Stimulated activated CD8-positive, alpha-beta memory T cell treated with anti-CD3 and anti-CD28 coated beads, Interleukin-4, amount 100 ng/mL, for 48 hours (primary cell): ENCODE results near the gene ERC2.
"Not testable (repeated sequence)": the region's sequence is repeated elsewhere in the genome, so short reads cannot be mapped to it uniquely, and the experiment has no call there.

ENCODE experiments used
- DNase-seq: peaks from one replicate; pipeline ENCODE4 v3.0.0-alpha.2; 2020

Gene ERC2

DNA sequence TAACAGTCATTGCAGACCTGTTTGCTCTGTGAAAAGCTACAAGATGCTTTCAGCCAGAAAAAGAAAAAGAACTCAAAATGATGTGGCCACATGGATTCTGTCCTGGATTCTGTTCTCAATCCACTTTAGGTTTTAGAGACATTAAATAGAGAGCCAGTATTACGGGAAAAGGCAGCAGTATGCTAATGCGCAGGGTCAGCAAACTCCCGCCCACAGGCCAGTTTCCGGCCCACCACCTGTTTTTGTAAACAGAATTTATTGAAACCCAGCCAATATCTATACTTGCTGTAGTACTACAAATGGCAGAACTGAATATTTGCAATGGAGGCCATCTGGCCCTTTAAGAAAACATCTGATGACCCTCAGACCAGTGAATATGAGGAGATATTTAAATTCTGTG lies 416.1 kb downstream of the ERC2 start:
- no peak for DNase-seq

DNA sequence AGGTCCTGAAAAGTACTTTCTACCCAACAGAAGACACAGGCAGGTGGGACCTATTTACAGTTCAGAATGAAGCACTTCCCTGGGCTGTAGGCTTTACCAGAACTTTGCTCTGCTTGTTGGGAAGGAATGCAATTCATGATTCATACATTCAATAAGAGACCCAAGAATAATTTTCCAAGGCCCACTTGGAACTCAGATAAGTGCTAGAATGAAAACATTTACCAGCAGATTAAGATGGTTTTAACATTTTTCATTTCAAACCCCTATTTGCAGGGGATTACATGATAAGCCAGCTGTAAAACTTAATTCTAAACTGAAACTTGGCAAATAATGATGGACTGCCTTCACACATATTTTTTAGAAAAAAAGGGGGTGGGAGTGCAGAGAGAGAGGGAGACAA lies 417.2 kb downstream of the ERC2 start:
- no peak for DNase-seq

DNA sequence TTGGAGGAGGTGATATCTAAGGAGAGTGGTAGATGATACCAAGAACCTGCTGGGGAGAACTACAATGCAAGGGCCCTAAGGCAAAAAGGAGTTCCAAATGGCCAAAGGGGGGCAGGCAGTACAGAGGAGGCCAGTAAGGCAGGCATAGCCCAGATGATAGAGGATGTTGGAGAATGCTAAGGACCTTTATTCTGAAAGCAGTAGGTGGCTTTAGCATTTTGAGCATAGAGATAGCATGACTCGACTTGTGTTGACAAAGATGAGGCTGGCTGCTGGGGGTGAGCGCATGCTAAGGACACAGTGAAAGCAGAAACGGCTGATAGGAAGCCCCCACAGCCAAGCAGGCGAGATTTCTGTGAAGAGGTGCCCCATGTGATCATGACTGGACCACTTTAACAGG lies 419.3 kb downstream of the ERC2 start:
- no peak for DNase-seq

DNA sequence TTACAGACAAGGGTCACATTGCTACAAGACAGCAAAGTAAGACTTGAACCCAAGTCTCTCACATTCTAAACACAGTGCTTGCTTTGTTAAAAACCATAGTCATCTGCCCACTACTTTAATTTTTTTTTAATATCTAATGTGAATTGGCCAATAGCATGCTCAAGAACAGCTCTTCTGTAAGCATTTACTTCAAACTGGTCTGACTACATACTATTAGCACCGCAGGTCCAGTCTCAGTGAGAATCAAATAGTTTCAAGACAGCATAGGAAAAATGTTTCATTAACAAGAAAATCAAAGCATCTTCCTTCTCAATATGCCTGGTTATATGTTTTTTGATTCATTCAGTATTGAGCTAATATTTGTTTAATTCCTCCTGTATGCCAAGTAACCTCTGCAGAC lies 419.9 kb downstream of the ERC2 start:
- DNase-seq, result no peak

DNA sequence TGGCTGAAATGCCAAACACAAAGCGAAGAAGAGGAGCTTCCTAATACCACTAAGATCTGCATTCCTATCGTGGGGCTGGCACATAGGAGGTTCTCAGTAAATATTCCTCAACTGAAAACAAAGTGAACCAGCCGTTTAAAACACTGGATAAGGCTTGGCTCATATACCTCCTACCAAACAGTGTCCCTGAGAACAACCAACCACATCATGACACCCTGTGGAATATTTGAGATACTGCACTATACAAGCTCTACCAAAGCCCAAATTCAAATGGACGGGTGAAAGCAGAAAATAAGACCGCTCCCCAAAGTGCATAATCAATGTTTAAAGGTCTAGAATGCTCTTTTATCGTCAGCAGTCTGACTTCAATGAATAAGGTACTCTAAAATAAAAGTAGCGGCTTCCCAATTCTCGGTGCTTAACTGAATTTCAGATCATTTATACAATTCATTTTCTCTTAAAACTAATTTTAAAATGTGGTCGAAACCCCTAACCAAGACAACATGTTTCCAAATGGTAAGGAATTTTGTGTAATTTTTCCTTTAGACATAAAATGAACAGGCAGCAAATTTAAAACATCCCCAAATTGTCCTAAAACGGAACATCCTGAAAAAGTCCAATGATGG lies 425.8 kb downstream of the ERC2 start:
- DNase-seq, result no peak

DNA sequence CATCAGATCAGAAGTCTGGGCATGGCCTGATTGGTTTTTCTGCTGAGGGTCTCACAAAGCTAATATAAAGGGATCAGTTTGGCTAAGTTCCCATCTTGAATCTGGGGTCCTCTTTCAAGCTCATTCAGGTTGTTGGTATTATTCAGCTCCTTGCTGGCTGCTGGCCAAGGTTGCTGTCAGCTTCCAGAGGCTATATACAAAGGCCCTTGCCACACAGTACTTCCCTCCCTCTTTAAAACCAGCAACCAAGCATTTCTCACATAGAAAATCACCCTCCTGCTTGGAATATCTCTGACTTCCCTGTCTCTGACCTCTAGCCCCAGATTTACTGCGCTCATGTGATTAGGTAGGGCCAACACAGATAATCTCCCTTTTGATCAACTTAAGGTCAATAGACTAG lies 442.9 kb downstream of the ERC2 start:
- DNase-seq, result no peak

DNA sequence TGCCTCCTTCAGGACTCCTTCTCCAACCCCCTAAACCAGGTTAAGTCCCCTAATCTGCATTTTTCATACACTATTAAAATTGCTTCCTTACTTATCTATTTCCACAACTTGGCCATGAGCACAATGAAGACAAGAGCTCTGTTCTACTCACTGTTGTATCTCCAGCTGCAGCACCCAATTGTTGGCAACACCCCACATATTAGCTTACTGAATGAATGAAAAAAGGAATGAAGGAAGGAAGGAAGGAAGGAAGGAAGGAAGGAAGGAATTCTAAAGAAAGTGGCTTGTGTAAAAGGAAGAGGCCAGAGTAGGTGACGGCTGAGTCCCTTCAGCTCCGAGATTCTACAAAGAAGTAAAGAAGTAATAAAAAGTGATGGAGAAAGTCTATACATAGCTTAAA lies 444.7 kb downstream of the ERC2 start:
- no peak for DNase-seq

DNA sequence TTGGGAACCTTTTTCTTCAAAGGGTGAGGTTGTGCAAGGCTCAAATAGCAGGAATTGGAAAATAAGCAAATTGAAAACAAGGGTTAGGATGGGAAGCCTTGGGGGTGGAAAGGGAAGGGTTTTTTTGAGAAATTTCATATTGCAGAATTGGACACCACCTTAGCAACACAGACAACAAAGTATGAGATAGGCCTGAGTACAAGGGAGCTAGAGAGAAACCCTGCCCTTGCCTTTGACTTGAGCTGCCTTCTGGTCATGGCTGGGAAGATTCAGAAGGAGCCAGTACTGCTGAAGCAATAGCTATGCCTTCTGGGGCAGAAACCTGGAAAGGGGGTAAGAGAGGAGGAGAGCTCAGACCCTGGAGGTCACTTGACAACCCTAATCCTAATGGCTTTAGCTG lies 445.6 kb downstream of the ERC2 start:
- DNase-seq, result no peak

DNA sequence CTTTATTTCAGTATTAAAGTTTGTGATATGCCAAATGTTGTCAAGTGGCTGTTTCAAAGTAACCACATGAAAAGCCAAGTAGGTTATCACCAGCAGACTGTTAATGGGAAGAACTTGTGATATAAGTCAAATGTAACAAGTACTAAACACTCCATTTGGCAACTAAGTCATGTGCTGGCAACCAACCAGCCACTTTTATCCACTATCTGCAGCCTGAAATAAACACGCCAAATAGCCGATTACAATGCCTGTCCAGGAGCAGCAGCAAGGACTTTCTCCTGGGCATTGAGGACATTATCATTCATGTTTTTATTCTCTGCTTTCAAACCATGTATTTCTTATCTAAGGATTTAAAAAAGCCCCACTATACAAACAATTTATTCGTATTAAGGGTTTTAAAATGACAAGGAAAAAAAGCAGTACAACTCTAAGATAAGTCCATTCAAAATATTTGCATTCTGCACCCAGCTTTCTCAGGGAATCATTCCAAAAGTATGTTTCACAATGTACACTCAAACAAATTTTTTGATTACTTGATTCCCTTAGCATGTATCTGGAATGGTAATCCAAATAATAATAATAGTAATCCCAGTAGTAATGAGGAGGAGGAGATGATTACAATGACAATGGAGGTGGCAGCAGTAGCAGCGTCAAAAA lies 448.6 kb downstream of the ERC2 start:
- no peak for DNase-seq

DNA sequence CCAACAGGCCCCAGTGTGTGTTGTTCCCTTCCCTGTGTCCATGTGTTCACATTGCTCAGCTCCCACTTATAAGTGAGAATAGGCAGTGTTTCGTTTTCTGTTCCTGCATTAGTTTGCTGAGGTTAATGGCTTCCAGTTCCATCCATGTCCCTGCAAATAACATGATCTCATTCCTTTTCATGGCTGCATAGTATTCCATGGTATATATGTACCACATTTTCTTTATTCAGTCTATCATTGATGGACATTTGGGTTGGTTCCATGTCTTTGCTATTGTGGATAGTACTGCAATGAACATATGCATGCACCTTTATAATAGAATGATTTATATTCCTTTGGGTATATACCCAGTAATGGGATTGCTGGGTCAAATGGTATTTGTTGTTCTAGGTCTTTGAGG lies 452.9 kb downstream of the ERC2 start:
- not testable (repeated sequence) for DNase-seq

DNA sequence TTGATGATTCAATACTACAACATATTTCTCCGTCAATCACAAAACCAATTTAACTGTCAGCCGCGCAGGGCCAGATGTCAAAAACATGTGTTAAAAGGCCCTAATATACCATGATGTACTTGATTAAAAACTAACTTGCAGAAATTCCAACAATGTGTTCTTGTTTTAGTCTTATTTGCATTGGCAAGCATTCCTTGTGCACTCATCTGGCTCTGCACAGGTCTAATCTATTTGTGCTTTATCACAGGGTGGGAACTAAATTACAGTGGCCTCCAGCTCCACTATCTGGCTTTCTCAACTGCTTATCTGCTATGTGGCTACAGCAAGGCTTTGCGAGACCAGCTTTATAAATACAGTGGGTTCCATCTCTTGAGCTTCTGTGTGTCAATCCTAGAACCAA lies 455.5 kb downstream of the ERC2 start:
- DNase-seq, result no peak

DNA sequence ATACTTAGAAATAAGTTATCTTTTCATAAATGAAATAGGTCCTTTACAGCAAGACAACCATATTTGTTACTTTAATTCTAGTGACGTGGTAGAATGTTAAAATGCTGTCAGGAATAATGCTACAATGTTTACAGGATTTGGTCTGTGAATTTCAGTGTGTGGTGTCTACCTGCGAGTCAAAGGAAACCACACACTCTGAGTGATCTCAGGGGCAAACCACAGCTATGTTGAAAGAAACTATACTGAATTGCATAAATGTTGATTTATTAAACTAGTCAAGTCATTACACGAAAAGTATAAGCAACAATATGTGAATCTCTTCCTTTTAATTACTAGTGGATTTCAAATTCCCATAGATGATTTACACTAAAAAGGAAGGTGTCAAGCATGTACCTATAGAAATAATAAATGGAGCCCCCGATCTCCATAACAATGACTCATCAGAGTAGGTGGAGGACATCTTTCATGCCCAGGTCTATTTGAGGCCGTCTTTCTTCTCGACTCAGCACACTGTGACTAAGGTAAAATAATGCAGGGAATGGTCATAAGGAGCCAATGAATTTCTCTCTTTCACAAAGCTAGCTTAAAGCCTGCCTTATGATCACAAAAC lies 463.0 kb downstream of the ERC2 start:
- DNase-seq, result no peak

DNA sequence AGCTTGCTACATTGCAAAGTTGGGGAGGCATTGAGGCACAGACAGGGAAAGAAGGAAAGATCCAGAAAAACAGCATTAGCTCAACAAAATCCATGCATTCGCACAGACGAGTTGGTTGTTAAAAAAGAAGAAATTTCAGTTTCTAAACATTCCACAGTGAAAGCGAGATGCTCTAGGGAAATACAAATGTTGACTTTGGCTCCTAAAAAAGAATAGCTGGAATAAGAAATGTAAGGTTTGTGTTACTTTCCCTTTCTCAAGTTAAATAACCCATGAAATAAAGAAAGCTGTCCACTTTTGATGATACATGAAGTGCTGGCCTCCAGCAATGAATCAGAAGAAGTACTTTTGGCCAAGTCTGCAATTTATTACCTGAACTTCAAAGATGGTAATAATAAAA lies 465.1 kb downstream of the ERC2 start:
- no peak for DNase-seq

DNA sequence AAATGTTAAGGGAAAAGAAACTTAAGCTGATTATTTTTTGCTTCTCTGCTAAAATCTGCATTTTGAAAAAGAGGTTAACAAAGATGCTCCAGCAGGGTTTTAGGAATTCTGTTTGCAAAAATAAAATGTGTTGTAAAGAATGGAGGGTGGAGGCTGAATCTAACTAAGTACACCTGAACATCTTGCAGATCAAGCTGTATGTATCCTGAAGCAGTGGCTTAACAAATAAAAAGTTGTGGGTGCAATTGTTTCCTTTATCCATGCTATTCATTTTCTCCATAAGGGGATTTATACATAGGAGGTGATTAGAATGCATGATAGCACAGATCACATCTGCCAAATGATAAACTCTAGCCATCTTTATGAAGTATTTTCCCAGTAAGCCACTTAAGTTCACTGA lies 466.3 kb downstream of the ERC2 start:
- DNase-seq, result no peak

DNA sequence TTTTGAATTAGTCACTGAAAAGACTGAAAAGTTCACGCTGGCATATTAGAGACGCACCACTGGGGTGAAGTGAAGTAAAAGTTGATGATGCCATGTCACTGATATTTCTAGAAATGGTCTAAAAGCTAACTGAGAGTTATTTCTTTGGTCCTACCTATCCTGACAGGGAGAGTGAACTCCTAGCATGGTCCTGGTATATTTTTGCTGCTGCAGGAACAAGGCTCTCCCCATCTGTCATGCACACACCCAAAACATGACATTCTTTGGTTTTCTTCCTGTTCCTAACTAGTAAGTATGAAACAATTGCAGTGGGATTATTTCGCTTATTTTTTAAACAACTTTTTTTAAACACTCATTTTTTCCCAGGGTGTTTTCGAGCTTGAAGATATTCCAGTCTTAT lies 466.7 kb downstream of the ERC2 start:
- no peak for DNase-seq

DNA sequence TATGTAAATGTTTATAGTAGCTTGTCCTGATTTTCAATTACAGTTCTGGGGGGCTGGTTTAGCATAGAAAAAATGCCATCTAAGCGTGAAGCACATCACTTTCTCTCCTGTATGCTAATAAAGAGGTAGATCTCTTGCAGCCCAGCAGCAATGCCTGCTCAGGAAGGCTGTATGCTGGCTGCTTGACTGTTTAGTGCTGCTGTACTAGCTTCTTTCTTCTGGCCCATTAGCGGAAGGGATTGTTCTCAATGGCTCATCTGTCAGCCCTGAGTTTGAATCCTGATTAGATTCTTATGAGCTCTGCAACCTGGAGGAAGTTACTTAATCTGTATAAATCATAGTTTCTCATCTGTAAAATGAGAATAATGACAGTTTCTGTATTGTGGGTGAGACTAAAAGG lies 478.9 kb downstream of the ERC2 start:
- DNase-seq, result no peak

DNA sequence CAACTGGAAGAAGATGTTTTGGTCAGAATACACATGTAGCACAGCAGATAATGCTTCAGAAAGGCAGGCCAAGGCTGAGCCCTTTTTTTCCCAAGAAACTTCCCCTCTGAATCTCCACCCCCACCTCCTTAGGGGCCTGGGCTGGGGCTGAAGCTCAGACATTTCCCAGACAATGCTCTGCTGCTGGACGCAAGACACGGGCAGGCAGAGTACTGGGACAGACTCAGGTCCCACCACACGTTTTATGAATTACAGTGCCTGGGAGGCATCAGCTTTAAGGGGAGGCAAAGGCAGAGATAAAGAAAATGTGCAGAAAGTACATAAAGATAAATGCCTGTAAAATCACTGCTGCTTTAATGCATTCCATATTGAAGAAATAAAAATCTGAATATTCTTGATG lies 479.4 kb downstream of the ERC2 start:
- DNase-seq, result no peak

DNA sequence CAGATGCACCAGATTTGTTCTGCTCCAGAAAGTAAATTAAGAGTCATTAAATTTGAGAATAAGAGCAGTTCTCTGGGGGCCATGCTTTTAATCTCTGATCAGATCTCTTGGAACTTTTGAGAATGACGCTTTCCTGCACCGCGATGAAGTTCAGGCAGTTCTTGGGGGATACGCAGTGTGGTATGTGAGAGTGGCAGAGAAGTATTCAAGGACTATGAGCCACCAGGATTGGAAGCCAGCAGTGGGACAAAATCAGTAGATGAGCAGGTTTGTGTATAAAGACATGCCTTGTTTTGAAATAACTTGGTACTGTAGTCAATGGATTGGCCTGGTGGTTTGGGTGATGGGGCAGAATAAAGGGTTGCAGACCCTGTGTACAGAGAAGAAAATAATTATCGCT lies 483.6 kb downstream of the ERC2 start:
- DNase-seq, result no peak

DNA sequence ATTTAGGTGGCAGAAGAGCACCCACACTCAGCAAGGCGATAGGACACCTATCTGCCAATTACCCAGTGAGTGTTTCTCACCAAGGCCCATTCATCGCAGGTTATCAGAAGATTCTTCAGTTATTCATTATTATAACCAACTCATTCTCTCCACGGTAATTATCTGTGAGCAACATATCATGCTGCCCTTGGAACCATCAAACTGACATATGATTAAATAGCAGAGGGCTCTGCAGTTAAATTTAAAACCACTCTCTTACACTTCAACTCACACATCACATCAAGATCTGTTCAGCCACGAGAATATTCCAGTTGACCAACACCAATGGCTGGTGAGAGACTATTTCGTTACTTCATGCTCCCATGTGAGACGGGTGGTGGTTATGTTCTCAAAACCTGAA lies 489.3 kb downstream of the ERC2 start:
- no peak for DNase-seq

DNA sequence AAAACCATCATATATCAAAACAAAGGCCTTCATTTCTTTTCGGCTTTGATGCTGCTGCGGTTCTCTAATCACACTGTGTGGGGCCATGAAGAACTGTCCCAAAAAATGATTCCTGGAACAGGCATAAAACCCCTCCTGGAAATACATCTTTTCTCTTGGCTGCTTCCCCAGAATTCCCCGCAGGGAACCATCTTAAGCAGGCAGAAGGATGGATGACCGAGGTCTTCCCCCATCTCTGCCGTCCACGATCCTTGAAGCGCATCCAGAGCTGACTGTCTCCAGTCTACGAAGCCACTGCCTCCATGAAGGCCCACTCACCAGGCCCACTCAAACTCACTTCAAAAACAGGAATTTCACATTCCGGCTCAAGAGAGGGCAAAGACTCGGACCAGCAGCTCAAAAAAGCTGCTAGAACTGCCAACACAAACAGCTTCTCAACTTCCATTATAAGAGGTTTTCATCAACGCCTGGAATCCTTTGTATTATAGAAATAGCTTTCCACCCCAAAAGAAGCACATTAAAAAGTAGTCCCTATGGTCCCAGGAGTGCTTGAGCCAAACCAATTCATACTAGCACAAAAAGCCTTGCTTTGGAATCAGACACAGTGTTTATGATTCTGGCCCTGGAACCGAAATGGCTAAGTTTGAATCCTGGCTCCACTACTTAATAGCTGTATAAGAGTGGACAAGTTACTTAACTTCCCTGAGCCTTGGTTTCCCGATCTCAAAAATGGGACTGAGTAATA lies 493.7 kb downstream of the ERC2 start:
- DNase-seq, result no peak

DNA sequence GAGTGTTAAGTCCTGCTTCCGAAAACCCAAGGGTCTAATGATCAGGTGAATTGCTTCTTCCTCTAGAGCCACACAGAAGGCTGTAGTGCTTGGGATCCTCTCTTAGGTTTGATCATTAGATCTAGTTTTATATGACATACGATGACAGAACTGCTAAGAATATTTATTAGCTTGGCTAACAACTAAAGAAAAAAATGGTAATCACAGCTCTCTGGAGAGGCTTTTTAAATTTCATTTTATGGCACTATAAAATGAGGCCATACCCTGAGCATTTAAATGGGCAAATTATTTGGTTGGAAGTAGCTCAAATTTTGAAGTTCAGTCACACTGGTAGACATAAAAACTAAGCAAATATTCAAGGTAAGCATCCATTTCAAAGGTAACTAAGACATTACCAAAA lies 498.6 kb downstream of the ERC2 start:
- DNase-seq, result no peak

DNA sequence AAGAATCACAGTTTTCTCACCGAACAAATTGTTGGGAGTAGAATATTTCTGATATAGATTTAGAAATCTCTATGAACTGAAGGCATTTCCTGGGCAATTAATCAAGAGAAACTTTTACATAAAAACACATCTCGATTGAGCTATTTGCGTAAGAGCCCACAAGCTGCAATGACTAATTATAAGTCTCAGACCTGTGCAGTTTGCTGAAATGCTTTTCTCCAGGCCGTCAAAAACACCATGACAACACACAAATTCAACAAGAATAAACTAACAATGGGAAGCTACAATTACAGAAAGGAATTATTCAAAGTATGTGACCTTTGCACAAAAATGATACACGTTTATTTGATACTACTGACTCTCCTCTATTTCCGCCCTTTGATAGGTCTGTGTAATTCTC lies 499.9 kb downstream of the ERC2 start:
- DNase-seq, result no peak

DNA sequence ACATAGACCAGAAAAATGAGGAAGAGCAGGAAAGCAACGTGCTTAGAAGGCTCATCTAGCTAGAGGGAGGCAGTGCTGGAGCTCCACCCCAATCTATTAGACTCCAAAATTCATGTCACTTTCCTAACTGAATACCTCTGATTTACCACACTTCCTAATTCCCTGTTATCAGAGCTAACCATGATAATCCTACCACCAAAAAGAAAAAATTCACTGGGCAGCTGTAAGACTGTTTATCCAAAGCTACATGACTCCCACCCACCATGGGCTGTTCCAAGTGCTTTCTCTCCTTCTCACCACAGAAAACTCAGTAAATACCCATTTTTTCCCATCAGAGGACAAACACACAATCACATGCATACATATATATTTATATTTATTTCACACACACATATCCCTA lies 501.7 kb downstream of the ERC2 start:
- DNase-seq, result no peak

DNA sequence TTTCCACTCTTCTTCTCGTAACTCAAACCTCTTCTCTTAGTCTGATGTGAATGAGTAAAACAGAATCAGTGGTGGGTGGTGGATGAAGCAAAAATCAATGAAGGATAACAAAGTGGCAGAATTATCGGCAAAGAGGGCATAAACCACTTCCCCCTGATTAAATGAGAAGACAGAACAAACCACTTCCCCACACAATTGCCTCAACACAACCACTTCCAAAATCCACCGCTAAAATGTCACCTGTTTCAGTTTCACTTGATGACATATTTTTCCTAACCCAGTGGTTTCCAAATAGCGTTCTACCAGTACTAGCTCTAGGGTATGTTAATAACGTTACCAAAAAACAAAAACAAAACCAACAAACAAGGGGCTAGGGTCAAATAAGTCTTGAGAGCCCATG lies 502.5 kb downstream of the ERC2 start:
- DNase-seq, result no peak
